Fibroblast of villous mesenchyme (primary cell): Measurements from ENCODE around the gene TRMT1L. TPM values are rescaled to one million over a fixed set of nuclear protein-coding genes. Genes with fewer than 3 reads are reported as not detected.

Source experiments
- DNase-seq: peaks from one replicate; pipeline ENCODE4 v3.0.0-alpha.2; 2010; ENCODE audit warnings: low read depth
- H3K4me3 ChIP-seq: 2 replicates; pipeline ENCODE4 v1.5.1; 2011; ENCODE audit warnings: low read depth, mild to moderate bottlenecking, low read length
- CTCF ChIP-seq: IDR thresholded peaks from 2 replicates; pipeline ENCODE4 v1.5.1; 2012; ENCODE audit warnings: low read depth, mild to moderate bottlenecking, low read length; ENCODE audit not compliant: insufficient read depth
- total RNA-seq: library from RNA; depleted of rRNA; stranded (reverse); fragments of >200 nt; gene quantifications from 2 replicates; pipeline ENCODE4 v1.2.3, GENCODE V29; 2012

Gene TRMT1L
- total RNA-seq, 1 donor: 24.6 TPM

- H3K4me3 ChIP-seq: no peak overlapping the region
- TF ChIP-seq CTCF: no peak
- no peak for DNase-seq
These were observed 24.2 kb downstream of the TRMT1L start for GRCh38 chr1:185132534-185132933.

DNA sequence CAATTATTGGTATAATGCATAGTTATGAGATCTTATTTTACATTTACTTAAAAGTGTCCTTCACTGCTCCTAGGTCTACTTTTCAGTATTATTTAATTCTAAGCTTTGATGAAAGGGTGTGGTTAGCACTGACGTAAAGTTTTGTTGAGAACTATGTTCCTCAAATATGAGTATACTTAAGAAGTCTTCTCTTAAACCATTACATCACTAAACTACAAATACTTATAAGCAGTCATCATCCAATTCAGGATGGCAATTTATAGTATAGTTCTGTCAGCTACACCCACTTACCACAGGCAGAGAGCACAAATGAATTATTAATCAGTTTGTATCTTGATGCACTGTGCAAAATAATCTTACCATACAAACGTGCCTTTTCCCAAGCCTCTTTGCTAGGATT, 27.0 kb downstream of the TRMT1L start:
- no peak for TF ChIP-seq CTCF
- no peak overlapping the region for H3K4me3 ChIP-seq
- DNase-seq: no peak

DNA sequence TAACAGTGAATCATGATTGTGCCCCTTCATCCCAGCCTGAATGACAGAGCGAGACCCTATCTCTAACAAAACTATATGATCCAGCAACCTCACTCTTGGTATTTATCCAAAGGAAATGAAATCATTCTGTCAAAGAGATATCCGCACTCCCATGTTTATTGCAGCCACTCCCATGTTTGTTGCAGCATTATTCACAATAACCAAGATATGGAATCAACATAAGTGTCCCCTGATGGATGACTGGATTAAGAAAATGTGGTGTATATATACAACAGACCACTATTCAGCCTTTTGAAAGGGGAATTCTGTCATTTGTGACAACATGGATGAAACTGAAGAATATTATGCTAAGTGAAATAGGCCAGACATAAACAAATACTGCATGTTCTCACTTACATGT, 44.4 kb downstream of the TRMT1L start:
- no peak for DNase-seq
- H3K4me3 ChIP-seq: no peak overlapping the region
- no peak for TF ChIP-seq CTCF

- TF ChIP-seq CTCF: no peak
- H3K4me3 ChIP-seq: no peak overlapping the region
- DNase-seq: no peak
These were observed 44.9 kb downstream of the TRMT1L start for GRCh38 chr1:185111873-185112272.

GRCh38 chr1:185110145-185110544, 46.6 kb downstream of the TRMT1L start:
- no peak for TF ChIP-seq CTCF
- no peak overlapping the region for H3K4me3 ChIP-seq
- DNase-seq: no peak

DNA sequence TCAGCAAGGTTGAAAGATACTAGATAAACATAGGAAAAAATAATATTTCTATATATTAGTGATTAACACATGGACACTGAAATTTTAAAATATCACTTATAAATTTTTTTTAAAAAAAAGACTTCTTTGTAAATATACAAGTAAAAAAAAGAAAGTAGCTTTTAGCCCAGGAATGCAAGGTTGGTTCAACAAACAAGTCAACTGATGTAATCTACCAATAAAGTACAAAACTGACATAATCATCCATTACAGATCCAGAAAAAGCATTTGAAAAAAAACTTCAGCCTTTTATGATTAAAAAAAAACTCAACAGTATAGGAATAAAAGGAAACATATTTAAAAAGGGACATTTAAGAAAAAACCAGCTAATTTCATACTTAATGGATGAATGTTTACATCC, 48.4 kb downstream of the TRMT1L start:
- no peak overlapping the region for H3K4me3 ChIP-seq
- peak; percentile 5 for DNase-seq
- no peak for TF ChIP-seq CTCF

GRCh38 chr1:185105121-185105520, 51.6 kb downstream of the TRMT1L start:
- H3K4me3 ChIP-seq: no peak overlapping the region
- peak; percentile 21 for DNase-seq
- no peak for TF ChIP-seq CTCF
